PC-9 (cell line): ENCODE results near the gene CCDC3. TPM values are rescaled to one million over a fixed set of nuclear protein-coding genes. Genes with fewer than 3 reads are reported as not detected.

Experiments
- BruUV-seq: library from RNA; stranded (reverse); fragments of 400-500 nt; replicated peaks from 2 replicates; lab custom pipeline; 2021; lab: Mats Ljungman, UMichigan
- CTCF ChIA-PET: fragments of 300-600 bp; sonication (Branson Sonifier 250); formaldehyde crosslinking; loops from one replicate; lab custom pipeline; 2022; ENCODE audit warnings: antibody characterized with exemption; lab: Charles Lee
- POLR2A ChIA-PET: fragments of 300-600 bp; sonication (Branson Sonifier 250); formaldehyde crosslinking; loops from one replicate; lab custom pipeline; 2022; ENCODE audit warnings: antibody characterized with exemption; ENCODE audit not compliant: unreplicated experiment; lab: Charles Lee
- DNase-seq, 2 experiments: peaks; one replicate each; pipeline versions ENCODE4 v3.0.0 to v3.0.0-alpha.2; 2015 to 2022; ENCODE audit warnings: mixed read lengths in 1 of 2
- H2AFZ ChIP-seq: fragments of 200-600 bp; sonication (generic); 2 replicates; pipeline ENCODE4 v1.8.1; 2017; ENCODE audit warnings: antibody characterized with exemption
- H3F3A ChIP-seq: fragments of 200-600 bp; sonication (generic); 2 replicates; pipeline ENCODE4 v1.8.1; 2017; ENCODE audit warnings: antibody characterized with exemption, mild to moderate bottlenecking, low read depth; ENCODE audit not compliant: insufficient read depth
- H3K27ac ChIP-seq: fragments of 200-600 bp; sonication (generic); 2 replicates; pipeline ENCODE4 v1.6.1; 2016; ENCODE audit warnings: mixed run types
- H3K27me3 ChIP-seq: fragments of 200-600 bp; sonication (generic); 2 replicates; pipeline ENCODE4 v1.6.1; 2016; ENCODE audit warnings: low read depth, mixed run types; ENCODE audit not compliant: insufficient read depth
- H3K36me3 ChIP-seq: fragments of 200-600 bp; sonication (generic); 2 replicates; pipeline ENCODE4 v1.6.1; 2016; ENCODE audit warnings: low read depth, mixed run types
- H3K4me1 ChIP-seq: fragments of 200-600 bp; sonication (generic); replicated peaks from 2 replicates; pipeline ENCODE4 v1.6.1; 2016; ENCODE audit warnings: mixed run types; ENCODE audit not compliant: insufficient read depth
- H3K4me2 ChIP-seq: fragments of 200-600 bp; sonication (generic); 2 replicates; pipeline ENCODE4 v1.6.1; 2017; ENCODE audit warnings: mixed run types
- H3K4me3 ChIP-seq: fragments of 200-600 bp; sonication (generic); 2 replicates; pipeline ENCODE4 v1.6.1; 2016; ENCODE audit warnings: mixed run types
- H3K79me2 ChIP-seq: fragments of 200-600 bp; sonication (generic); 2 replicates; pipeline ENCODE4 v1.6.1; 2017; ENCODE audit warnings: low read depth, mixed run types
- H3K9me2 ChIP-seq: fragments of 200-600 bp; sonication (generic); 2 replicates; pipeline ENCODE4 v1.8.1; 2017; ENCODE audit warnings: mild to moderate bottlenecking; ENCODE audit not compliant: insufficient read depth
- H3K9me3 ChIP-seq: fragments of 200-600 bp; sonication (generic); 2 replicates; pipeline ENCODE4 v1.8.1; 2016; ENCODE audit warnings: low read depth; ENCODE audit not compliant: insufficient read depth
- H4K20me1 ChIP-seq: fragments of 200-600 bp; sonication (generic); 2 replicates; pipeline ENCODE4 v1.8.1; 2017; ENCODE audit not compliant: insufficient read depth
- EZH2 ChIP-seq: fragments of 200-600 bp; sonication (generic); IDR thresholded peaks from 2 replicates; pipeline ENCODE4 v1.8.0; 2017; ENCODE audit warnings: antibody characterized with exemption, low read depth
- intact Hi-C: fragments of 100-400 bp; cut with micrococcal nuclease; formaldehyde crosslinking; loops from one replicate; pipeline ENCODE4 v1.10.0; 2022; ENCODE audit not compliant: unreplicated experiment
- total RNA-seq: library from RNA; stranded (reverse); gene quantifications from 2 replicates; pipeline ENCODE4 v1.2.3, GENCODE V29; 2021
- TF ChIP-seq, protein P1 (sequence below): fragments of 200-600 bp; sonication (generic); conservative IDR thresholded peaks from 2 replicates; pipeline ENCODE4 v1.6.1; 2017; ENCODE audit warnings: mixed run types, antibody characterized with exemption, mild to moderate bottlenecking, moderate library complexity

Gene CCDC3
- total RNA-seq, 1 experiment from 2014 or later = not detected

DNA sequence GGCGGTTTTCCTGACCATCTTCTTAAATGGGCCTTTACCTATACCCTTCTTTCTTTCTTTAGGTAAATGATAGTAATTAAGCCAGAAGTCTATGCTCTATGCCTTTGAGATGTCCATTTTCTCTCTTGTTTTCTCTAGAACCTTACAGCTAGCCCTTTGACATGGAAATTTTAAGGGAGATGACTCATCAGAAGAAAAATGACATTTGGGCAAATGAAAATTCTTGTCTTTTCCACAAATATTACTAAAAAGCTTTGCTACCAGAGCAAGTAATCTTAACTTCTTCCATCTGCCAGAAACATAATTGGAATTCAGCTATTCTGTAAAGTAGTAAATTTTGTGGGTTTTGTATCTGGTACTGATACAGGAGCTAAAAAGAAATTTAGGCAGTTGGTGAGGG is 59.5 kb downstream of the CCDC3 start:
- intact Hi-C loops = no loop called here
- H2AFZ ChIP-seq = no peak overlapping the region
- no peak overlapping the region for H3K4me2 ChIP-seq
- H3F3A ChIP-seq = no peaks in the 10 kb centered on the region
- H3K4me1 ChIP-seq = no peaks in the 10 kb centered on the region
- ChIA-PET CTCF (no interaction called here), POLR2A (interaction anchor here (0.6 kb wide), 1 partner anchor 15 kb away, joined by 3 read pairs; no protein-coding TSS in a partner anchor)
- no peaks in the 10 kb centered on the region for H3K27me3 ChIP-seq
- H3K27ac ChIP-seq = no peak overlapping the region
- no peaks in the 10 kb centered on the region for H3K9me3 ChIP-seq
- no TSS peak for BruUV-seq
- no peaks in the 10 kb centered on the region for H3K36me3 ChIP-seq
- TF ChIP-seq, protein P1, sequence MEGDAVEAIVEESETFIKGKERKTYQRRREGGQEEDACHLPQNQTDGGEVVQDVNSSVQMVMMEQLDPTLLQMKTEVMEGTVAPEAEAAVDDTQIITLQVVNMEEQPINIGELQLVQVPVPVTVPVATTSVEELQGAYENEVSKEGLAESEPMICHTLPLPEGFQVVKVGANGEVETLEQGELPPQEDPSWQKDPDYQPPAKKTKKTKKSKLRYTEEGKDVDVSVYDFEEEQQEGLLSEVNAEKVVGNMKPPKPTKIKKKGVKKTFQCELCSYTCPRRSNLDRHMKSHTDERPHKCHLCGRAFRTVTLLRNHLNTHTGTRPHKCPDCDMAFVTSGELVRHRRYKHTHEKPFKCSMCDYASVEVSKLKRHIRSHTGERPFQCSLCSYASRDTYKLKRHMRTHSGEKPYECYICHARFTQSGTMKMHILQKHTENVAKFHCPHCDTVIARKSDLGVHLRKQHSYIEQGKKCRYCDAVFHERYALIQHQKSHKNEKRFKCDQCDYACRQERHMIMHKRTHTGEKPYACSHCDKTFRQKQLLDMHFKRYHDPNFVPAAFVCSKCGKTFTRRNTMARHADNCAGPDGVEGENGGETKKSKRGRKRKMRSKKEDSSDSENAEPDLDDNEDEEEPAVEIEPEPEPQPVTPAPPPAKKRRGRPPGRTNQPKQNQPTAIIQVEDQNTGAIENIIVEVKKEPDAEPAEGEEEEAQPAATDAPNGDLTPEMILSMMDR = no peak
- no peak for TF ChIP-seq EZH2
- no peak overlapping the region for H3K4me3 ChIP-seq
- no peaks in the 10 kb centered on the region for H3K9me2 ChIP-seq
- no peaks in the 10 kb centered on the region for H4K20me1 ChIP-seq
- DNase-seq = no peak
- H3K79me2 ChIP-seq = no peaks in the 10 kb centered on the region

DNA sequence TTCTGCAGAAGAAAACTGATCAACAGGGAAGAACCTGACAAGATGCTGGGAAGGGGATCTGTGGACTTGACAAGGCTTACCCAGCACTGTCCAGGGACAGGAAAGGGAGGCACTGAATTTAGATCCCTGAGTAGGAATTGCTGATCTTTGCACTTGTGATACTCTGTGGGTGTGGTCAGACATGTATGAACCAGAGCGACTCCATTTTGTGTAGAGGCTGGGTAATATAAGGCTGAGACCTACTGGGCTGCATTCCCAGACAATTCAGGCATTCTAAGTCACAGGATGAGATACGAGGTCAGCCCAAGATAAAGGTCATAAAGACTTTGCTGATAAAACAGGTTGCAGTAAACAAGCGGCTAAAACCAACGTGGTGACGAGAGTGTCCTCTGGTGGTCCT is 60.7 kb downstream of the CCDC3 start:
- no peak overlapping the region for H2AFZ ChIP-seq
- H3K9me3 ChIP-seq = no peaks in the 10 kb centered on the region
- H3F3A ChIP-seq = no peaks in the 10 kb centered on the region
- no peak for DNase-seq
- H3K27me3 ChIP-seq = no peaks in the 10 kb centered on the region
- H3K4me3 ChIP-seq = no peak overlapping the region
- no peaks in the 10 kb centered on the region for H4K20me1 ChIP-seq
- no peaks in the 10 kb centered on the region for H3K79me2 ChIP-seq
- H3K36me3 ChIP-seq = no peaks in the 10 kb centered on the region
- intact Hi-C loops = no loop called here
- no peak overlapping the region for H3K4me2 ChIP-seq
- no peak overlapping the region for H3K27ac ChIP-seq
- H3K9me2 ChIP-seq = no peaks in the 10 kb centered on the region
- TF ChIP-seq, protein P1 = no peak
- no peak for TF ChIP-seq EZH2
- ChIA-PET CTCF (no interaction called here), POLR2A (no interaction called here)
- BruUV-seq = no TSS peak
- no peaks in the 10 kb centered on the region for H3K4me1 ChIP-seq

DNA sequence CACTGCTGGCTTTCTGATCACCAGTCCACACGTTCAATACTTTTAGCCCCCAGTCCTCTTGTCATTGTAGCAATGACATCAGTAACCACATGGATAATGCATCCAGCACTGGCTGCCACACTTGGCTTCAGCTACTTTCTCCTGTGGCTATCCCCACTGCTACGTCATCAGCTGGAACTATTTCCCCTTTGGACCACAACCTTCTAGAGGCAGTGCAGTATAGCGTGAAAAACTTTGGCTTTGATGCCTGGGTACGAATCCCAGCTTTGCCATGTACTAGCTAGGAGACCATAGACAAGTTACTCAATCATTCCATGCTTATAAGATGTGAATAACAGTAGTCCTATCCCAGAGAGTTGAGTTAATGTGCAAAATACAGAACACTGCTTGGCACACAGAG is 63.2 kb downstream of the CCDC3 start:
- H3K36me3 ChIP-seq = no peaks in the 10 kb centered on the region
- H3K4me2 ChIP-seq = no peak overlapping the region
- H3F3A ChIP-seq = no peaks in the 10 kb centered on the region
- no peaks in the 10 kb centered on the region for H3K4me1 ChIP-seq
- H3K9me3 ChIP-seq = no peaks in the 10 kb centered on the region
- H3K4me3 ChIP-seq = no peak overlapping the region
- BruUV-seq = no TSS peak
- no peak for DNase-seq
- no peak overlapping the region for H2AFZ ChIP-seq
- no peaks in the 10 kb centered on the region for H3K79me2 ChIP-seq
- H4K20me1 ChIP-seq = no peaks in the 10 kb centered on the region
- H3K27ac ChIP-seq = no peak overlapping the region
- H3K27me3 ChIP-seq = no peaks in the 10 kb centered on the region
- ChIA-PET POLR2A (no interaction called here), CTCF (no interaction called here)
- no peaks in the 10 kb centered on the region for H3K9me2 ChIP-seq
- intact Hi-C loops = no loop called here
- TF ChIP-seq, protein P1 = no peak
